Measurements from ENCODE around the gene OPALIN. TPM values are rescaled to one million over a fixed set of nuclear protein-coding genes. Genes with fewer than 3 reads are reported as not detected.
A peak's percentile ranks its signal among the peaks of the same experiment; 100 is the strongest.

OPALIN gene, protein sequence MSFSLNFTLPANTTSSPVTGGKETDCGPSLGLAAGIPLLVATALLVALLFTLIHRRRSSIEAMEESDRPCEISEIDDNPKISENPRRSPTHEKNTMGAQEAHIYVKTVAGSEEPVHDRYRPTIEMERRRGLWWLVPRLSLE
- polyA plus RNA-seq (2012; ENCODE audit: missing spikeins), result 0.08 TPM

DNA sequence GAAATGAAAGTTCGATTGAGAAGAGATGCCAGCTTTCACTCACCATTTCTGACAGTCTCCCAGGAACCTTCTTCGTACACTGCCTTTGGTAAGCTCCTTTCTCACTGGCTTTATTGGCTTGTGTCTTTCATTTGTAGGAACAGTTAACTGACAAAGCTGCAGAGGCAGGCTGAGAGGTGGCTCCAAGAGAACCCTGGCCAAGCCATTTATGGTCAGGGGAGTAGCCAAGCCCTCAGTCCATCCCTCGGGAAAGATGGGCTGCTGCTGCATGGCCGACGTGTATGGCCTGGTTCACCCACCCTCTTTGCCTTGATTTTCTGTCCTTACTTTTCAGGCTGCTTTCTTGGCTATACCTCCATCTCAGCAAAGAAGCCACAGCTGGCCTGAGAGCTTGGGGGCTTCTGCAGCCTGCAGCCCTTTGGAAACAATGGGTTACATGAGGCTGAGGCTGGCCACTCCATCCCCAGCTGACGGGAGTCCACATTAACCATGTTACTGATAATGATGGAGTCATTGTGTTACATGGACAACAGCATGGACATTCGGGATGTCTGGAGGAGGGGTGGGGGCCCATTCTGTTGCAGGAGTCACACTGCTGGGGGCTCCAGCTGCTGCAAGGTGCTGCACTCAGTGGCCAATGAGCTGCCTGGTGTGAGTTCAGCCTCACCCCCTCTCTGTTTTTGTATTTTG, at the start of gene OPALIN:
Gene OPALIN (minus strand): TSS at position 152 of the 690 bp plus-strand sequence. CDS start 106 bp downstream, at position 46.
- DNase-seq (ENCODE audit: insufficient read length) (no peak), FAIRE-seq (no peak)
- no peak for TF ChIP-seq TAF1 (IDR thresholded peaks at IDR 0.05; ENCODE audit: borderline replicate concordance, low read depth, low read length)
- TF ChIP-seq POLR2A (IDR thresholded peaks at IDR 0.05; ENCODE audit: low read depth, low read length), result no peak
- TF ChIP-seq POLR2AphosphoS5 (IDR thresholded peaks at IDR 0.05; ENCODE audit: low read depth, low read length), result no peak

DNA sequence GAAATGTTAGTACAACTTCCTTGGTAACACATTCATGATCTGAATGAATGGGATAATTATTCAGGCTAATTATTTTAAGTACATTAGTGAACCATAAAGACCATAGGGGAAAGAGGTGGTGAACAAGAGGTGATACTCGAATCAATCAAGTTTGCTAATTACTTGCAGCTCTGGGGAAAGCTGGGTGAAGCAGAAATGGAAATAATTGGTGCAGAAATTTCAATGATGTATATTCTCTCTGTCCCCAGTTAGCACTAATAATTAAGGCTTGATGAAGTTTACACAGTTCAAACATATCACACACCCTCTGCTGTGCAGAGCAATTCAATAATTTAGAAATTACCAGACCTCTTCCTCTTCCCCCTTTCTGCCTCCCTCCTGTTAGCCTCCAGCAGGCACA, 49.4 kb upstream of the OPALIN start:
- no peak for FAIRE-seq
- TF ChIP-seq TAF1 (IDR thresholded peaks at IDR 0.05; ENCODE audit: borderline replicate concordance, low read depth, low read length) (no peak), POLR2A (IDR thresholded peaks at IDR 0.05; ENCODE audit: low read depth, low read length) (no peak), POLR2AphosphoS5 (IDR thresholded peaks at IDR 0.05; ENCODE audit: low read depth, low read length) (no peak)

DNA sequence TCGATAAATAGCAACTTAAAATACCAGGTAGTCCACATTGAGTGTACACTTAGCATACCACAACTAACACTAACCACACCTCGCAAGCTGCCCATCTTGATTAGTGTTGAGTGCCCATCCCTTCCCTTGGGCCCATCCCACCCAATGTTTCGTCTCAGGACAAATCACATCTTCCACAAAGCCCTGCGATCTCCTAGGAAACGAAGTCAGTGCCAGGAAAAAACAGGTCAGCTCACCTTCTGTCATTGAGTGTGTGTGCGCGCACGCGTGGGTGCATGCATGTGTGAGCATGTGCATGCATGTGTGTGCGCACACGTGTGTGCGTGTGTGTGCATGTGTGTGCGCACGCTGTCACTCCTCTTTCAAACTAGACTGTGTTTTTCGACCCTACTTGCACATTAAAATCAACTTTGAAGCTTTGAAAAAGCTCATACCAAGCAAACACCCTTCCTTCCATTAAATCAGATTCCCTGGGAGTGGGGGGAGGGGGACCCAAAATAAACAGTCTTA, 48.8 kb upstream of the OPALIN start:
- no peak for FAIRE-seq
- DNase-seq (ENCODE audit: insufficient read length), result no peak
- TF ChIP-seq POLR2AphosphoS5 (IDR thresholded peaks at IDR 0.05; ENCODE audit: low read depth, low read length) (no peak), POLR2A (IDR thresholded peaks at IDR 0.05; ENCODE audit: low read depth, low read length) (no peak), TAF1 (IDR thresholded peaks at IDR 0.05; ENCODE audit: borderline replicate concordance, low read depth, low read length) (no peak)

More for the DNA sequence above, 49.4 kb upstream of the OPALIN start:
- DNase-seq (ENCODE audit: insufficient read length), result no peak

DNA sequence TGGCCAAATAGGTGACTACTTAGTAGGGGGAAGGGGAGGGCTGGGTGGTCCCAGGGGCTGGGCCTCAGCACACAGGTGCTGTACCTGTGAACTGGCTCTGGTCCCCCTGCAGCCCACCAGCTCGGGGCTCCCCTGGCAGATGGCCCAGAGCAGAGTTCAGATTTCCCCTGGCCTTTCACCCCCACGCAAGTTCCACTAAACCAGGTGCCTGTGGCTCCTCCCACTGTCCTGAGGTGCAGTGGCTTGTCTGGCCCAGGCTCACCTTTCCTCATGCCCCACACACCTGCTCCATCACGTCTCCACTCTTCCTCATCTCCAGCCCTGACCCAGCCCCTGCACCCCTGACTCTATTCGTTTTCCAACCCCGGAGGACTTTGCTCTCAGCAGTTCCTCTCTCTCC, 47.3 kb upstream of the OPALIN start:
- no peak for DNase-seq (ENCODE audit: insufficient read length)
- no peak for TF ChIP-seq TAF1 (IDR thresholded peaks at IDR 0.05; ENCODE audit: borderline replicate concordance, low read depth, low read length)
- no peak for TF ChIP-seq POLR2AphosphoS5 (IDR thresholded peaks at IDR 0.05; ENCODE audit: low read depth, low read length)
- TF ChIP-seq POLR2A (IDR thresholded peaks at IDR 0.05; ENCODE audit: low read depth, low read length), result no peak
- FAIRE-seq, result no peak

DNA sequence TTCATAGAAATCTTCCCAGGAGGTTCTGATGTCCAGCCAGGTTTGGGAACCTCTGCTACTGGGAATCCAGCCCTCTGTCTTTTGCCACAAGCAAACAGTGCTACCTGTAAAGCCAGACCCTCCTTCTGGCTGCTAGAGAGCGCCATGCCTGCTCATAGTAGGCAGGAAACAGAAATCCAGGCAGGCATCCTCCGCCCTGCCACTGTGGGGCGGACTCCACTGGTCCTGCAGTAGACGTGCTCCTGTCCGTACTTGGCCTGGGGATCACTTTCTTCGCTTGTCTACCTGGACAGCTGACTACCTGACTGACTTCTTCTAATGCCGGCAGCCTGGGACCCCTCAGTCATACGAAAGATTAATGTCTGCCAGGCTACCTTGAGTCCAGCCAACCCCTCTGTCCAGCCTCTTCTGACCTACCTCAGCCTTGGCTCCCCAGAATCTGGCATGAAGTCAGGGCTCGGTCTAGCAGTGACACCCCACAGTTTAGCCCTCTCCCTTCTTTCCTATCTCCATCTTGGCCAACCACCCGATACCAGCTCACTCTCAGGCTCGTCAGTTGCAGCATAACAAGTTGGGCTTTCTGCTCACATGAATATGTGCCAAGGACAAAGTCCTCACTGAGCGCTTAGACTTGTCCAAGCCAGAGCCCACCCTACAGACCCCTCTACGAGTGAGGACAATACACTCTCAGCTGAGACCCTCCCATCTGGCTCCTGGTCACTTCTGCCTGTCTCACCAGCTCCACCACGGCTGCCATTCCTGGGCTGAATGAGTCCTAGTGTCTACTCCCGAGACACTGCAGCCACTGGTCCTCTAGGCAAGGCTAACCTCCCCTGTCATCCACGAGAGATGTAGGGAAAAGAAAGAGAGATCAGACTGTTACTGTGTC, 43.9 kb upstream of the OPALIN start:
- FAIRE-seq, result no peak
- TF ChIP-seq TAF1 (IDR thresholded peaks at IDR 0.05; ENCODE audit: borderline replicate concordance, low read depth, low read length), result no peak
- no peak for TF ChIP-seq POLR2AphosphoS5 (IDR thresholded peaks at IDR 0.05; ENCODE audit: low read depth, low read length)
- no peak for TF ChIP-seq POLR2A (IDR thresholded peaks at IDR 0.05; ENCODE audit: low read depth, low read length)

DNA sequence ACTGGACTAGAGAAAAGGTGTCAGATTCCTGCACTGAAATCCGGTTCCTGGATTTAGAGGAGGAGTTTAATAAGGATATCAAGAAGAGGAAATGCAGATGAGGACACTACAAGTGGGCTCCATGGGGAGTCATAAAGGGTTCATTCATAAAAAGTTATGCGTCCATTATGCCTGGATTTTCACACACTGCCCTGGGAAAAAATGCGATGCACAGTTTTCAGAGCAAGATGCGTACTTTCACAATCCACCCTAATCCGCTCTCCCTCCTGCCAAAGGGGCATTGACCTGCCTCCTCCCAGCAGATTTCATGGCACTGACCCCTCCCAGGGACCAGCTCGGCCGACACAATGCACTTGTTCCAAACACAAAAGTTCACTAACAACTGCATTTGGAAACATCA, 42.2 kb upstream of the OPALIN start:
- DNase-seq (ENCODE audit: insufficient read length), result no peak
- FAIRE-seq, result no peak
- no peak for TF ChIP-seq TAF1 (IDR thresholded peaks at IDR 0.05; ENCODE audit: borderline replicate concordance, low read depth, low read length)
- no peak for TF ChIP-seq POLR2AphosphoS5 (IDR thresholded peaks at IDR 0.05; ENCODE audit: low read depth, low read length)
- TF ChIP-seq POLR2A (IDR thresholded peaks at IDR 0.05; ENCODE audit: low read depth, low read length), result no peak

More for the DNA sequence above, 43.9 kb upstream of the OPALIN start:
- no peak for DNase-seq (ENCODE audit: insufficient read length)

DNA sequence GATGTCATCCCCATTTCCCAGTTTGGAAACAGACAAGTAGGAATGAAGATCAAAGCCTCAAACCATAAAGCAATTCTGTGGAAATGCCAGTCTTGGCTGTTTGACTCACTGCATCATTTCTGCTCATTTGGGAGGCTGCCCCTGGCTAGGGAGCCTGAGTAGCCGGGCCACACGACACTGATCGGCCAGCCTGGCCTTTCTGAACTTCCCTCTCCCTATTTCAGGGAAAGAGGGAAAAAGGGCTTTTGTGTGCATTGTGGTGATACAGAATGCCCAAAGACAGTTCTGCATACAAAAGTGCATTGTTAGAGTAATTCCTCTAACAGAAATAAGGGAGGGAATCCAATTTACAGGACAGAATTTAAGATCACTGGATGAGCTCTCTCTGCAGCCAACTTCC, 41.7 kb upstream of the OPALIN start:
- DNase-seq (ENCODE audit: insufficient read length), result no peak

DNA sequence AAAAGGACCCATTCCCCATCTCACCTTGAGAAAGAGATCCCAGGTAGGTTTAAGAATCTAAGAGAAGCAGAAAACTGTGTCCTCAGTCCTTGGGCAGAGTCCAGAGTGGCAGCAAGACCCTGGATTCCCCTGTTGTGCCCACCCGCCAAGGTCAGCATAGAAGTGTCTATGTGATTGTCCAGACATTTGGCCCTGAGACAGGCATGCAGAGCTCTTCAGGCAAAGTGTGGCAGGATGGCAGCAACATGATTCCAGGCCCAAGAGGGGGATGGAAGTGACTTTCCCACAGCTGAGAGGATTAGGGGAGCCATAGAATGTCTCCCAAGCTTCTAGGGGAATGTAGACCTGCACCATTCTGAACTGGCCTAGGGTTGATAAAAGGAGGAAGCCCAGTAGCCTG, 39.1 kb upstream of the OPALIN start:
- TF ChIP-seq POLR2A (IDR thresholded peaks at IDR 0.05; ENCODE audit: low read depth, low read length) (no peak), POLR2AphosphoS5 (IDR thresholded peaks at IDR 0.05; ENCODE audit: low read depth, low read length) (no peak), TAF1 (IDR thresholded peaks at IDR 0.05; ENCODE audit: borderline replicate concordance, low read depth, low read length) (no peak)
- no peak for DNase-seq (ENCODE audit: insufficient read length)
- no peak for FAIRE-seq

More for the DNA sequence above, 41.7 kb upstream of the OPALIN start:
- TF ChIP-seq POLR2A (IDR thresholded peaks at IDR 0.05; ENCODE audit: low read depth, low read length), result no peak
- no peak for TF ChIP-seq TAF1 (IDR thresholded peaks at IDR 0.05; ENCODE audit: borderline replicate concordance, low read depth, low read length)
- no peak for TF ChIP-seq POLR2AphosphoS5 (IDR thresholded peaks at IDR 0.05; ENCODE audit: low read depth, low read length)
- no peak for FAIRE-seq

DNA sequence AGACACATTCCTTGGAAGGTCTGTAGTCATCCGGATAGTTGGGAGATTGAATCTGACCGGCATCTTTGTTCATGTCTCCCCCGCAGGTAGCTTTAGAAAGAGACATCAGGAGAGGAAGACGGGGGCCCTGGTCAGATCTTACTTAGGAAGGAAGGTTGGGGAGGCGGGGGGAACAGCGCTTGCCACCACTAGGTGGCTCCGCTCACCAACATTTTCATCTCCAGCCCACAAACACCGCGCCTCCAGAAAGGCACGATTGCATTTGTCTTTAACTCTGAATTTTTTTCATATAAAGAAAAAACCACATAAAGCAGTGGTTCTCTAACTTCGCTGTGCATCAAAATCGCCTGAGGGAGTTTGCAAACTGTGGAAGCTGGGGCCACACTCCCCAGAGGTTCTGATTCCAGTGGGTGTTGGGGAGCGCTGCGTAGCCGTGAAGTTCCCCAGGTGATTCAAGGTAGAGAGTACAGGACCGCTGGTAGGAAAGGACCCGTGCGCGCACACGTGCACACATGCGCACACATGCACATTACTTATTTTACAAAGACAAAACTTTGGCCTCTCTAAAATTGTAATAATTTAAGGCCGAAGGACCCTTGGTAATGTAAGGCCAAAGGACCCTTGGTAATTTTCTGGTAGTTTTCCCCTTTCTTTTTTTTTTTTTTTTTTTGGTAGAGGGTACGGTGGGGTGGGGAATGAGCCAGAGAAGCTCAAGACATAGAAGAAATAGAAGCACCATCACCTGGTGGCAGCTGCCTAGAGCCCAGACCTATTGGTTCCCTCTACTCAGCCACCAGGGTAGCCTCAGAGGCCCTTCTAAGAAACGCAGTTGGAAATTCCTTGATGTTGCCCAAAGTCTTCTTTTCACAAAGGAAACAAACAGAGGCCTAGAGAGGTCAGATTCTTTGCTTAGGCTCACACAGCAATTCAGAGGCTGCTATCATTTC, 37.4 kb upstream of the OPALIN start:
- TF ChIP-seq TAF1 (IDR thresholded peaks at IDR 0.05; ENCODE audit: borderline replicate concordance, low read depth, low read length) (no peak), POLR2AphosphoS5 (IDR thresholded peaks at IDR 0.05; ENCODE audit: low read depth, low read length) (no peak), POLR2A (IDR thresholded peaks at IDR 0.05; ENCODE audit: low read depth, low read length) (no peak)
- DNase-seq (ENCODE audit: insufficient read length) (peak; percentile 75), FAIRE-seq (peak; percentile 80)

DNA sequence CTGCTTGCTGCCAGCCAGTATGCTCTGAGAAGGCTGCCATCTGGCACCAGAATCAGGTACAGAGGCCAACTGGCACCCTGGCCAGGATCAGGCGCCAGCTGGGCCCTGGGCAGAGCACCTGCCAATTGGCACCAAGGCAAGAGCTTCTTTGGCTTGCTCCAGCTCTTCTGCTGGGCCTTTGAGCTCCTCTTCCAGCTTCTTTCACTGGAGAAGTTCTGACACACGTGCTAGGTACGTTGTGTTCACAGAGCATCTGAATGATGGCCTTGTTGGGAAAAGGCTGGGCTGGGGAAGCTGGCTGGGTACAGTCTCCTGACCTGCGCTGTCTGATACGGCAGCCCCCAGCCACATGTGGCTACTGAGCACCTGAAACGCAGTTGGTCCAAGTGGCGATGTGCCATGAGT, 31.7 kb upstream of the OPALIN start:
- no peak for FAIRE-seq
- DNase-seq (ENCODE audit: insufficient read length), result no peak
- TF ChIP-seq POLR2A (IDR thresholded peaks at IDR 0.05; ENCODE audit: low read depth, low read length) (no peak), TAF1 (IDR thresholded peaks at IDR 0.05; ENCODE audit: borderline replicate concordance, low read depth, low read length) (no peak), POLR2AphosphoS5 (IDR thresholded peaks at IDR 0.05; ENCODE audit: low read depth, low read length) (no peak)

Measured in GM12892 (cell line).